IPS-20b (cell line): ENCODE measurements around the gene NAP1L4.
"Not testable (repeated sequence)": the region's sequence is repeated elsewhere in the genome, so short reads cannot be mapped to it uniquely, and the experiment has no call there.

Experiments
- H3K27ac ChIP-seq: one replicate; pipeline ENCODE4 v1.5.1; 2013; ENCODE audit warnings: low read length
- H3K27me3 ChIP-seq: 2 replicates; pipeline ENCODE4 v1.6.1; 2013; ENCODE audit warnings: mild to moderate bottlenecking, low read length, inconsistent platforms; ENCODE audit not compliant: insufficient read depth
- H3K36me3 ChIP-seq: 2 replicates; pipeline ENCODE4 v1.6.1; 2013; ENCODE audit warnings: low read depth, mild to moderate bottlenecking, inconsistent platforms, low read length, moderate library complexity; ENCODE audit not compliant: insufficient read depth
- H3K4me1 ChIP-seq: 2 replicates; pipeline ENCODE4 v1.6.1; 2013; ENCODE audit warnings: mild to moderate bottlenecking, control low read depth, inconsistent platforms, low read length, moderate library complexity; ENCODE audit not compliant: insufficient read depth
- H3K4me3 ChIP-seq: 2 replicates; pipeline ENCODE4 v1.5.1; 2013; ENCODE audit warnings: mild to moderate bottlenecking, low read length, inconsistent platforms
- H3K9ac ChIP-seq: 2 replicates; pipeline ENCODE4 v1.6.1; 2013; ENCODE audit warnings: low read depth, mild to moderate bottlenecking, inconsistent platforms, low read length, moderate library complexity
- H3K9me3 ChIP-seq: 2 replicates; pipeline ENCODE4 v1.6.1; 2013; ENCODE audit warnings: mild to moderate bottlenecking, low read depth, low read length, inconsistent platforms; ENCODE audit not compliant: insufficient read depth

Gene NAP1L4

GRCh38 chr11:2915473-2915872 lies 76.7 kb downstream of the NAP1L4 start:
- Histone ChIP-seq H3K36me3 (no peaks in the 10 kb centered on the region), H3K4me1 (no peaks in the 10 kb centered on the region), H3K27ac (no peak overlapping the region), H3K9ac (no peak overlapping the region), H3K27me3 (no peaks in the 10 kb centered on the region), H3K9me3 (no peaks in the 10 kb centered on the region), H3K4me3 (no peak overlapping the region)

- no peaks in the 10 kb centered on the region for H3K9me3 ChIP-seq
- H3K27ac ChIP-seq, result no peak overlapping the region
- no peaks in the 10 kb centered on the region for H3K36me3 ChIP-seq
- no peaks in the 10 kb centered on the region for H3K27me3 ChIP-seq
- no peak overlapping the region for H3K4me3 ChIP-seq
- H3K4me1 ChIP-seq, result no peaks in the 10 kb centered on the region
- H3K9ac ChIP-seq, result no peak overlapping the region
Observed at GRCh38 chr11:2914455-2915195, 77.5 kb downstream of the NAP1L4 start.

- no peaks in the 10 kb centered on the region for H3K9me3 ChIP-seq
- no peak overlapping the region for H3K4me3 ChIP-seq
- H3K27ac ChIP-seq, result no peak overlapping the region
- H3K4me1 ChIP-seq, result no peaks in the 10 kb centered on the region
- H3K36me3 ChIP-seq, result no peaks in the 10 kb centered on the region
- H3K9ac ChIP-seq, result no peak overlapping the region
- no peaks in the 10 kb centered on the region for H3K27me3 ChIP-seq
Observed at GRCh38 chr11:2913776-2914175, 78.4 kb downstream of the NAP1L4 start.

- no peaks in the 10 kb centered on the region for H3K36me3 ChIP-seq
- no peak overlapping the region for H3K4me3 ChIP-seq
- no peak overlapping the region for H3K27ac ChIP-seq
- no peaks in the 10 kb centered on the region for H3K4me1 ChIP-seq
- no peaks in the 10 kb centered on the region for H3K9me3 ChIP-seq
- no peak overlapping the region for H3K9ac ChIP-seq
- H3K27me3 ChIP-seq, result no peaks in the 10 kb centered on the region
Observed at GRCh38 chr11:2913019-2913431, 79.1 kb downstream of the NAP1L4 start.

GRCh38 chr11:2912498-2912897 lies 79.6 kb downstream of the NAP1L4 start:
- Histone ChIP-seq H3K27ac (no peak overlapping the region), H3K4me3 (no peak overlapping the region)

GRCh38 chr11:2911785-2912391 lies 80.2 kb downstream of the NAP1L4 start:
- Histone ChIP-seq H3K9me3 (no peaks in the 10 kb centered on the region), H3K4me3 (no peak overlapping the region), H3K9ac (no peak overlapping the region), H3K27me3 (no peaks in the 10 kb centered on the region), H3K27ac (no peak overlapping the region), H3K4me1 (no peaks in the 10 kb centered on the region), H3K36me3 (no peaks in the 10 kb centered on the region)

More at GRCh38 chr11:2912498-2912897, 79.6 kb downstream of the NAP1L4 start:
- Histone ChIP-seq H3K36me3 (no peaks in the 10 kb centered on the region), H3K27me3 (no peaks in the 10 kb centered on the region), H3K9ac (no peak overlapping the region), H3K4me1 (no peaks in the 10 kb centered on the region), H3K9me3 (no peaks in the 10 kb centered on the region)

GRCh38 chr11:2911088-2911784 lies 80.9 kb downstream of the NAP1L4 start:
- no peaks in the 10 kb centered on the region for H3K4me1 ChIP-seq
- H3K27ac ChIP-seq, result no peak overlapping the region
- no peaks in the 10 kb centered on the region for H3K36me3 ChIP-seq
- no peaks in the 10 kb centered on the region for H3K9me3 ChIP-seq
- no peak overlapping the region for H3K4me3 ChIP-seq
- H3K27me3 ChIP-seq, result no peaks in the 10 kb centered on the region
- no peak overlapping the region for H3K9ac ChIP-seq

GRCh38 chr11:2910401-2910955 lies 81.7 kb downstream of the NAP1L4 start:
- H3K27ac ChIP-seq, result no peak overlapping the region
- no peak overlapping the region for H3K4me3 ChIP-seq
- no peaks in the 10 kb centered on the region for H3K4me1 ChIP-seq
- H3K9ac ChIP-seq, result no peak overlapping the region
- no peaks in the 10 kb centered on the region for H3K27me3 ChIP-seq
- H3K9me3 ChIP-seq, result no peaks in the 10 kb centered on the region
- H3K36me3 ChIP-seq, result no peaks in the 10 kb centered on the region

- H3K4me3 ChIP-seq, result no peak overlapping the region
- H3K9me3 ChIP-seq, result no peaks in the 10 kb centered on the region
- H3K27ac ChIP-seq, result no peak overlapping the region
- H3K36me3 ChIP-seq, result no peaks in the 10 kb centered on the region
- H3K27me3 ChIP-seq, result no peaks in the 10 kb centered on the region
- no peak overlapping the region for H3K9ac ChIP-seq
- no peaks in the 10 kb centered on the region for H3K4me1 ChIP-seq
Observed at GRCh38 chr11:2909133-2909902, 82.8 kb downstream of the NAP1L4 start.

- H3K27me3 ChIP-seq, result peaks cover 5% of the 10 kb centered on the region; the same call in 1 of the 2 replicates
- no peak overlapping the region for H3K4me3 ChIP-seq
- H3K9me3 ChIP-seq, result no peaks in the 10 kb centered on the region
- H3K36me3 ChIP-seq, result no peaks in the 10 kb centered on the region
- H3K4me1 ChIP-seq, result no peaks in the 10 kb centered on the region
- H3K27ac ChIP-seq, result no peak overlapping the region
- H3K9ac ChIP-seq, result no peak overlapping the region
Observed at GRCh38 chr11:2908130-2908529, 84.0 kb downstream of the NAP1L4 start.

- peaks cover 21% of the 10 kb centered on the region for H3K27me3 ChIP-seq
- not testable (repeated sequence) for H3K4me3 ChIP-seq, H3K4me1 ChIP-seq, H3K9ac ChIP-seq, H3K36me3 ChIP-seq, H3K27ac ChIP-seq, H3K9me3 ChIP-seq
Observed at GRCh38 chr11:2905299-2905698, 86.8 kb downstream of the NAP1L4 start.
